ENCODE measurements around the gene CCN2. TPM values are rescaled to one million over a fixed set of nuclear protein-coding genes. Genes with fewer than 3 reads are reported as not detected.

Gene CCN2
- polyA plus RNA-seq, 1 of the 3 experiments (the other 2 are of a cell fraction) = 709 TPM

DNA sequence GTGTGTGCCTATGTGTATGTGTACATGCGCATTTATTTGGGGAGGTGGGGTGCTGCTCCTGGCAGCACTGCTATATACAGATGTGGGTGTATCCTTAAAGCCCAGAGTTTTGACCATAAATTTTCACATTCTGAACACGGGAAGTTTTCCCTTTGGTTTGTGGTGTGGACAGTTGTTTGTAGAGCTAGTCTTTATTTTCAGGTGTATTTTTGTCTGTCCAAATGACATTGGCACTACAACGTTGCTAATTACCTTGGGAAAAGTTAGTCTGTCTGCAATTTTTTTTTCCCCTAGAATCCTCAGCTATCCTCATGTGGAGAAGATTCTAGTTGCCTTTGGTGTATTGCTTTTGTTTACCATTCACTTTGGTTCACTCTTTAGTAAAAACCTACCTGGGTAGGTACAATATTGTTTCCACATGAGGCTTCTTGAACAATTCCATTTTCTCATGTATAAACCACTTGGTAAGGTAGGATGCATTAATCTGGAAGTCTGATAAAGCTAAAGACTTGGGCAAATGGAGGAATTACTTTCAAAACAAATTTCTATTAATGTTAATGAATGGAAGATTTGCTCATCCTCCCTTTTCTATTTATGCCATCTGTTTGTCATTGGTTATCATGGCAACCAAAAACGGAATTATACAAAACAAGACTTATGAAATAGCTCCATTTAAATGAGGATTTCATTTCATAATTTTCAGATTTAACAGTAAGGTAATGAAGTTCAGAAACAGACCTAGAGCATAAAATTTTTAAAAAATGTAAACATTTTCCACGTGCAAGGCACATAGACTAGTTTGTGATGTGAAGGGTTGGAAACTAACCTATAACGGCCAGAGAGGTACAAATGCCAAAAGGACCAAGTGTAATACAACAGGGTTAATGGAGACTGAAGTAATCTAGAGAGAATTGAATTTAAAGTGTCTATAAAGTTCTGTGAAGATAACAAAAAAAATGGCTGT lies 3.9 kb downstream of the CCN2 start (continued):
- TF ChIP-seq NFIC (IDR thresholded peaks at IDR 0.05; ENCODE audit: borderline replicate concordance) = no peak; the same call in 1 of the 2 replicates
- peak; percentile 54; the same call in 1 of the 2 replicates for TF ChIP-seq SIN3A (IDR thresholded peaks at IDR 0.05; ENCODE audit: borderline replicate concordance, low read depth, low read length)
- TF ChIP-seq GABPA (IDR thresholded peaks at IDR 0.05; ENCODE audit: low read depth) = no peak
- TF ChIP-seq, protein P1, sequence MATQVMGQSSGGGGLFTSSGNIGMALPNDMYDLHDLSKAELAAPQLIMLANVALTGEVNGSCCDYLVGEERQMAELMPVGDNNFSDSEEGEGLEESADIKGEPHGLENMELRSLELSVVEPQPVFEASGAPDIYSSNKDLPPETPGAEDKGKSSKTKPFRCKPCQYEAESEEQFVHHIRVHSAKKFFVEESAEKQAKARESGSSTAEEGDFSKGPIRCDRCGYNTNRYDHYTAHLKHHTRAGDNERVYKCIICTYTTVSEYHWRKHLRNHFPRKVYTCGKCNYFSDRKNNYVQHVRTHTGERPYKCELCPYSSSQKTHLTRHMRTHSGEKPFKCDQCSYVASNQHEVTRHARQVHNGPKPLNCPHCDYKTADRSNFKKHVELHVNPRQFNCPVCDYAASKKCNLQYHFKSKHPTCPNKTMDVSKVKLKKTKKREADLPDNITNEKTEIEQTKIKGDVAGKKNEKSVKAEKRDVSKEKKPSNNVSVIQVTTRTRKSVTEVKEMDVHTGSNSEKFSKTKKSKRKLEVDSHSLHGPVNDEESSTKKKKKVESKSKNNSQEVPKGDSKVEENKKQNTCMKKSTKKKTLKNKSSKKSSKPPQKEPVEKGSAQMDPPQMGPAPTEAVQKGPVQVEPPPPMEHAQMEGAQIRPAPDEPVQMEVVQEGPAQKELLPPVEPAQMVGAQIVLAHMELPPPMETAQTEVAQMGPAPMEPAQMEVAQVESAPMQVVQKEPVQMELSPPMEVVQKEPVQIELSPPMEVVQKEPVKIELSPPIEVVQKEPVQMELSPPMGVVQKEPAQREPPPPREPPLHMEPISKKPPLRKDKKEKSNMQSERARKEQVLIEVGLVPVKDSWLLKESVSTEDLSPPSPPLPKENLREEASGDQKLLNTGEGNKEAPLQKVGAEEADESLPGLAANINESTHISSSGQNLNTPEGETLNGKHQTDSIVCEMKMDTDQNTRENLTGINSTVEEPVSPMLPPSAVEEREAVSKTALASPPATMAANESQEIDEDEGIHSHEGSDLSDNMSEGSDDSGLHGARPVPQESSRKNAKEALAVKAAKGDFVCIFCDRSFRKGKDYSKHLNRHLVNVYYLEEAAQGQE (IDR thresholded peaks at IDR 0.05; ENCODE audit: low read depth, low read length) = no peak

DNA sequence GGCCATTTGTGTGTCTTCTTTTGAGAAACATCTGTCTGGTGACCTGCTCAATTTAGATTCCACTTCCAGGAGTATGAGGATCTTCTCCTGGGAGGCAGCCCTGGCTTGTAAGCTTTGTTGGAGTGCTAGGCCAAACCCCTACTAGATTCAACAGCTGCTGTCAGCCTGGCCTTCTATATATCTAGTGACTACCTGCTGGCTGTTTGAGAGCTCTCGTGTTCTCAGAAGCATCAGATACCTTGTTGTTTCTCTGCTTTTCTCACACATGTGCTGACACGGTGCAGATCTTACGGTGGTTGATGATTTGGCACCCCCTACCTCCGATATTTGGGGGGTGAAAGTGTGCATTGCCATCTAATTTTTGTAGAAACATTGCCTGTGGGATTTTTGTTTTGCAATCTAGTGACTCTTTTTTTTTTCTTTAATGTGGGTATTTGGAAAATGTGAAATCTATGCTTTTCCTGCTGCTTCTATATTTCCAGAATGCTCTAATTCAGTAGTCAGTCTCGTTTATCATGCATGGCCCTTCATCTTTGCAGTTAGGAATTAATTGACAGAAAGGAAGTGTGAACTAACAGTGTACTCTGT lies 4.7 kb downstream of the CCN2 start:
- peaks cover 31% of the 10 kb centered on the region; the same call in 1 of the 2 replicates for H3K79me2 ChIP-seq (ENCODE audit: insufficient read depth)
- no peaks in the 10 kb centered on the region for H3K27me3 ChIP-seq (ENCODE audit: insufficient read depth)
- H3K4me1 ChIP-seq (ENCODE audit: control insufficient read depth in 1 of 2, insufficient read depth in 2 of 2, low read depth in 1 of 2, low read length in 1 of 2) = peaks cover 0 to 7% of the 10 kb centered on the region in 2 experiments; a peak in 1 of 4 replicates
- WGBS (ENCODE audit: low lambda C conversion rate) = 67% methylated on average over 5 of the region's 5 CpGs
- peaks cover 12 to 24% of the 10 kb centered on the region in 2 experiments for H3K36me3 ChIP-seq (replicated peaks in 1 of 2; ENCODE audit: control insufficient read depth in 1 of 2, insufficient read depth in 2 of 2, low read length in 1 of 2)
- H3K4me2 ChIP-seq = no peak overlapping the region
- CTCF ChIA-PET = no interaction called here
- peak overlapping the region in 1 of 2 experiments; percentile 97; a peak in 2 of 4 replicates for H3K27ac ChIP-seq (ENCODE audit: low read depth in 2 of 2, low read length in 1 of 2)
- H3K9me3 ChIP-seq = no peaks in the 10 kb centered on the region
- H2AFZ ChIP-seq (ENCODE audit: low read depth) = no peak overlapping the region
- H3K9me2 ChIP-seq = no peaks in the 10 kb centered on the region
- DNase-seq = no peak
- H3K4me3 ChIP-seq (ENCODE audit: low read depth in 2 of 2, low read length in 1 of 2) = no peak overlapping the region; a peak in 1 of 4 replicates
- POLR2A ChIA-PET = no interaction called here
- H3F3A ChIP-seq (replicated peaks; ENCODE audit: insufficient read depth) = peaks cover 66% of the 10 kb centered on the region
- peaks cover 26% of the 10 kb centered on the region for H4K20me1 ChIP-seq (ENCODE audit: insufficient read depth)
- H3K9ac ChIP-seq = peak overlapping the region; percentile 98; the same call in 1 of the 2 replicates
- TF ChIP-seq, protein P1 (IDR thresholded peaks at IDR 0.05; ENCODE audit: low read depth, low read length) = no peak
- TF ChIP-seq, protein P2, sequence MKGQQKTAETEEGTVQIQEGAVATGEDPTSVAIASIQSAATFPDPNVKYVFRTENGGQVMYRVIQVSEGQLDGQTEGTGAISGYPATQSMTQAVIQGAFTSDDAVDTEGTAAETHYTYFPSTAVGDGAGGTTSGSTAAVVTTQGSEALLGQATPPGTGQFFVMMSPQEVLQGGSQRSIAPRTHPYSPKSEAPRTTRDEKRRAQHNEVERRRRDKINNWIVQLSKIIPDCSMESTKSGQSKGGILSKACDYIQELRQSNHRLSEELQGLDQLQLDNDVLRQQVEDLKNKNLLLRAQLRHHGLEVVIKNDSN (IDR thresholded peaks at IDR 0.05; ENCODE audit: borderline replicate concordance, low read depth) = no peak
- TF ChIP-seq GABPA (IDR thresholded peaks at IDR 0.05; ENCODE audit: low read depth) = no peak
- TF ChIP-seq, protein P3, sequence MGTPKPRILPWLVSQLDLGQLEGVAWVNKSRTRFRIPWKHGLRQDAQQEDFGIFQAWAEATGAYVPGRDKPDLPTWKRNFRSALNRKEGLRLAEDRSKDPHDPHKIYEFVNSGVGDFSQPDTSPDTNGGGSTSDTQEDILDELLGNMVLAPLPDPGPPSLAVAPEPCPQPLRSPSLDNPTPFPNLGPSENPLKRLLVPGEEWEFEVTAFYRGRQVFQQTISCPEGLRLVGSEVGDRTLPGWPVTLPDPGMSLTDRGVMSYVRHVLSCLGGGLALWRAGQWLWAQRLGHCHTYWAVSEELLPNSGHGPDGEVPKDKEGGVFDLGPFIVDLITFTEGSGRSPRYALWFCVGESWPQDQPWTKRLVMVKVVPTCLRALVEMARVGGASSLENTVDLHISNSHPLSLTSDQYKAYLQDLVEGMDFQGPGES (IDR thresholded peaks at IDR 0.05; ENCODE audit: low read depth, low read length) = no peak
- TF ChIP-seq, protein P4, sequence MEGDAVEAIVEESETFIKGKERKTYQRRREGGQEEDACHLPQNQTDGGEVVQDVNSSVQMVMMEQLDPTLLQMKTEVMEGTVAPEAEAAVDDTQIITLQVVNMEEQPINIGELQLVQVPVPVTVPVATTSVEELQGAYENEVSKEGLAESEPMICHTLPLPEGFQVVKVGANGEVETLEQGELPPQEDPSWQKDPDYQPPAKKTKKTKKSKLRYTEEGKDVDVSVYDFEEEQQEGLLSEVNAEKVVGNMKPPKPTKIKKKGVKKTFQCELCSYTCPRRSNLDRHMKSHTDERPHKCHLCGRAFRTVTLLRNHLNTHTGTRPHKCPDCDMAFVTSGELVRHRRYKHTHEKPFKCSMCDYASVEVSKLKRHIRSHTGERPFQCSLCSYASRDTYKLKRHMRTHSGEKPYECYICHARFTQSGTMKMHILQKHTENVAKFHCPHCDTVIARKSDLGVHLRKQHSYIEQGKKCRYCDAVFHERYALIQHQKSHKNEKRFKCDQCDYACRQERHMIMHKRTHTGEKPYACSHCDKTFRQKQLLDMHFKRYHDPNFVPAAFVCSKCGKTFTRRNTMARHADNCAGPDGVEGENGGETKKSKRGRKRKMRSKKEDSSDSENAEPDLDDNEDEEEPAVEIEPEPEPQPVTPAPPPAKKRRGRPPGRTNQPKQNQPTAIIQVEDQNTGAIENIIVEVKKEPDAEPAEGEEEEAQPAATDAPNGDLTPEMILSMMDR (IDR thresholded peaks at IDR 0.05) = no peak
- TF ChIP-seq RXRA (IDR thresholded peaks at IDR 0.05; ENCODE audit: borderline replicate concordance, low read depth) = no peak
- no peak for TF ChIP-seq MEF2A (IDR thresholded peaks at IDR 0.05; ENCODE audit: borderline replicate concordance, low read depth)
- TF ChIP-seq EZH2phosphoT487 (IDR thresholded peaks at IDR 0.05; ENCODE audit: borderline replicate concordance, low read depth) = no peak
- TF ChIP-seq, protein P5, sequence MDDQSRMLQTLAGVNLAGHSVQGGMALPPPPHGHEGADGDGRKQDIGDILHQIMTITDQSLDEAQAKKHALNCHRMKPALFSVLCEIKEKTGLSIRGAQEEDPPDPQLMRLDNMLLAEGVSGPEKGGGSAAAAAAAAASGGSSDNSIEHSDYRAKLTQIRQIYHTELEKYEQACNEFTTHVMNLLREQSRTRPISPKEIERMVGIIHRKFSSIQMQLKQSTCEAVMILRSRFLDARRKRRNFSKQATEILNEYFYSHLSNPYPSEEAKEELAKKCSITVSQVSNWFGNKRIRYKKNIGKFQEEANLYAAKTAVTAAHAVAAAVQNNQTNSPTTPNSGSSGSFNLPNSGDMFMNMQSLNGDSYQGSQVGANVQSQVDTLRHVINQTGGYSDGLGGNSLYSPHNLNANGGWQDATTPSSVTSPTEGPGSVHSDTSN (IDR thresholded peaks at IDR 0.05) = 0 out of 2 replicates have a peak, but pooled peaks have one; percentile 2
- TF ChIP-seq, protein P6, sequence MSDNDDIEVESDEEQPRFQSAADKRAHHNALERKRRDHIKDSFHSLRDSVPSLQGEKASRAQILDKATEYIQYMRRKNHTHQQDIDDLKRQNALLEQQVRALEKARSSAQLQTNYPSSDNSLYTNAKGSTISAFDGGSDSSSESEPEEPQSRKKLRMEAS (IDR thresholded peaks at IDR 0.05; ENCODE audit: low read depth) = no peak
- peak; percentile 47 for TF ChIP-seq POLR2AphosphoS5 (IDR thresholded peaks at IDR 0.05; ENCODE audit: low read depth, low read length)

All from SK-N-SH (cell line).